HG03175 (cell line): ENCODE results near the gene PISD.

ENCODE experiments used
- ATAC-seq: cut with Tn5 transposase; IDR thresholded peaks from one replicate; pipeline ENCODE4 v1.9.1; 2021; ENCODE audit warnings: mild to moderate bottlenecking, moderate library complexity; ENCODE audit not compliant: unreplicated experiment

Gene PISD

GRCh38 chr22:31652911-31653684 lies 8.9 kb downstream of the PISD start:
- no peak for ATAC-seq

GRCh38 chr22:31652088-31652487 lies 9.9 kb downstream of the PISD start:
- no peak for ATAC-seq

DNA sequence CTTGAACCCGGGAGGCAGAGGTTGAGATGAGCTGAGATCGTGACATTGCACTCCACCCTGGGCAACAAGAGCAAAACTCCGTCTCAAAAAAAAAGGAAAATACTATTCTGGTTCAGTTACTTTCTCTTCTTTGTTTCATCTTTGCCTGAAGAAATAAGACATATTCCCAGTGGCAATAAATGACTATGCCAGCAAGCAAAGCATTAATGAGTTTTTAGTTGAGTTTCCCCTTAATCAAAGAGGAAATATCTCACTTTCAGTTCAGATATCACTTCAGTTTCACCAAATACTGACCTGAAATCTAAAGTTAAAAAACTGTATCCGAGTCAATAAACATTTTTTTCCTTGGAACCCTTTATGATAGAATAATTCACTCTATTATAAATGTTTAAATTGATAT lies 10.4 kb downstream of the PISD start:
- no peak for ATAC-seq

DNA sequence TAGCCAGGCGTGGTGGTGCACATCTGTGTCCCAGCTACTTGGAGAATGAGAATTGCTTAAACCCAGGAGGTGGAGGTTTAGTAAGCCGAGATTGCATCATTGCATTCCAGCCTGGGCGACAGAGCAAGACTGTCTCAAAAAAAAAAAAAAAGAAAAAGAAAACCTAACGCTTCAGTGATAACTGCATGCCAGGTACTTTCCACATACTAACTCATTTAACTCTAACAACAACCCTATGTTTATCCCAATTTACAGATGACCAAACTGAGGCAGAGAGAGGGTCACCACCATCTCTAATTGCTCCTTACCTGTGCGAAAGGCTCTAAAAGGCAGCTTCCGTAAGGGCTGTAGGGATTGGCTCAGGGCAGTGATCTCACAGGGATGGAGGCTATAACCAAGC lies 11.6 kb downstream of the PISD start:
- no peak for ATAC-seq

GRCh38 chr22:31647523-31648320 lies 14.3 kb downstream of the PISD start:
- no peak for ATAC-seq

- ATAC-seq = no peak
Observed at GRCh38 chr22:31647066-31647465, 14.9 kb downstream of the PISD start.

DNA sequence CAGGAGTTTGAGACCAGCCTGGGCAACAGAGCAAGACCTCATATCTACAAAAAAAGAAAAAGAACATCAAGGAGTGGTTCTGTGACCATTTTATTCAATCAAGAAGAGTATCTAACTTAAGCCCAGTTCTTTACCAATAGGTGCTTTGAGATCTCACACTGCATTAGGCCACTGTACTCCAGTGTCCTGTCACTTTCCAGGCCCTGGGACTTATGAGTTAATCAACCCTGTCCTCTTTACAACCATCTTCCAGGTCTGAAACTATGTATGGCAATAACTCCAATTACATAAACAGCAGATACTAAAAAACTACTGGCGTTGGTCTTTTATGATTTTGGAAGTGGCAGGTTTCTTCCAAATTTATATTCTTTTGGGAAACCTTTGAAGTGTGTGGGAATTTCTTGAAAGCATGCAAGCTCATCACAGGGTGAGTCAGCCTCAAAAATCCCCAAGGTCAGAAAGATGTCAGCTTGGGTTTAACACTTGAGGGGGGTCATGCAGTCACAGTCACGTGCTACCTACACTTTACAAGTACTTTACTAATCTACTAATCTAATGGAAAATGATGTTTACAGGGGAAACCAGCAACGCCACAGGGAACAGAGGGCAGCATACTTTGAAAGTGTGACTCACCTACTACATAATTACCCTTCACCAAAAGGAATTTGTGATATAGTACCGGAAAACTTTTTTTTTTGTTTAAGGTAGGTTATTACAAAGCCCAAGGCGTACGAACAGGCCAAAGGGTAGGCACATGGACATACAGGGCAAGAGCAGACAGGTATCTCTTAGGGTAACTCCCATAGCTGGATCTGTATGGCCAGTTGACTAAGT lies 15.6 kb downstream of the PISD start:
- ATAC-seq = no peak

- ATAC-seq = no peak
Observed at GRCh38 chr22:31639436-31640039, 22.5 kb downstream of the PISD start.

DNA sequence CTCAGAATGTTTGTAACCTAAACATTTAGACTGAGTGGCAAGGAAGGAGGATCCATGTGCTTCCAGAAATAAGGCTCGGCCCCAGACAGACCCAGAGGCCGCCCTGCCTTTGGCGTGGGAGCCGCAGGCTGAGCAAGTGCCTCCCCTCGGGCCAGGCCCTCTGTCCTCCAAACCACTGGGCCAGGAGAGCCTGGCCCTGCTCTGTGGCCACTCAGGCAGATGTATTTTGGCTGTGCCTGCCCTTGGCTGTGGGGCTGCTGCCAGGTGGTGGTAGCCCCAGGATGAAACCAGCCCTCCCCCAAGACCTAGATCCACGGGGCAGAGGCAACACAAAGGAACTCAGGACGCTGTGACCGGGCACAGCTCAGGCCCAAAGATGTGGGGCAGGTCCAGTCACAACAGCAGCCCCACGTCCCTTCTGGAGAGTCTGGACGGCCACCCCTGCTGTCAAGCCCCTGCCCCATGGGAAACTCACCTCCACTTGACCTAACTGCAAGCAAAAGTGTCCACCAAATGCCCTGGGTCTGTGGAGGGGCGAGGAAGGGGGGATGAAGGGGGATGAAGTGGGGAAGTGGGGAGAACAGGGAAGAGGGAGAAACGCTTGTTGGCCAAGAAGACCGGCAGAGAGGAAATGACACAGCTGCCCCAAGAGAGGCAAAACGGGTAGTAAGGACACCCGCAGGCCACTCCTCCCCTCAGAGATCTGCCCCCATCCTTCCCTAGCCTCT lies 24.0 kb downstream of the PISD start:
- ATAC-seq = peak; percentile 47

GRCh38 chr22:31637447-31637890 lies 24.5 kb downstream of the PISD start:
- ATAC-seq = peak; percentile 68

GRCh38 chr22:31635638-31636306 lies 26.2 kb downstream of the PISD start:
- no peak for ATAC-seq

- no peak for ATAC-seq
Observed at GRCh38 chr22:31631436-31631835, 30.6 kb downstream of the PISD start.

GRCh38 chr22:31630331-31631329 lies 31.4 kb downstream of the PISD start:
- ATAC-seq = peak; percentile 54

DNA sequence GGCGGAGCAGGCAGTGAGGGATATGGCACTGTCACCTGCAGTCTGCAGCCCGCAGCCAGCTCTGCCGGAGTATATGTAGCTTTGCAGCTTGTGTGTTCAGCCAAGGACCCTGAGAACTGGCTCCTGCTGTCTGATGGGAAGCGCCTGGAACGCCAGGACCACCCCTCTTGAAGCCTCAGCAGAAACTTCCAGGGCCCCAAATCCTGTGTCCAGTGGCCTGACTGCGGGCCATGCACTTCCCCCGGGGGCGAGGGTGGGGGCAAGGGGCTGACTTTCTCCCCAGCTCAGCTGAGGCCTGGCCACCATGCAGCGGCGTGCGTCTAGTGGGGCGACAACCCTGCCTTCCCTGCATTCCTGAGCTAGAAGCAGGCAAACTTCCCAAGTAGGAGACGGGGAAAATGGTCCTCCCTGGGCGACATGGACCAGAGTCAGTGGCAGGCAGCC lies 32.3 kb downstream of the PISD start:
- ATAC-seq = no peak

DNA sequence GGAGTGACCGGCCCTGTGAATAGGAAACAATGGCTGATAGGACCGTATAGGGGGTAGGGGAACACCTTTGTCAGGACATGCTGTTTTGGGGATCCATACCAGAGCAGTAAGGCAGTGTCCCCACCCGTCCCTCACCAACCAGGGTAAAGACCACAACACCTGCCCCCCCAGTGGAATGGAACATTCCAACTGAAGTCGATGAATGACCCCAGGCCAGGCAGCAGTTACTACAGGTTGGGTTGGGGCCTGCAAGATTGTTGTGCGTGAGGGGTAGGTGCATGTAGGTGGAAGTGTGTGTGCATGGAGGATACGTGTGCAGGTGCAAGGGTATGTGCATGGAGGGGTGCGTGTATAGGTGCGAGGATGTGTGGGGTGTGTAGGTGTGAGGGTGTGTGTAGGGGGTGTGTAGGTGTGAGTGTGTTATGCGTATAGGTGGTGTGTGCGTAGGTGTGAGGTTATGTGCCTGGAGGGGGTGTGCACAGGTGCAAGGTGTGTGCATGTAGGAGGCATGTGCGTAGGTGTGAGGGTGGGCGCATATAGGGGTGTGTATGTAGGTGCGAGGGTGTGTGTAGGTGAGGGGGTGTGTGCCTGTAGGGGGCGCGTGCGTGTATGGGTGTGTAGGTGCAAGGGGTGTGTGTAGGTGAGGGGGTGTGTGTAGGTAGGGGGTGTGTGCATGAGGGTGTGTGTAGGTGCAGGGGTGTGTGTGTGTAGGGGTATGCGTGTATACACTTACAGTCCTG lies 32.9 kb downstream of the PISD start:
- no peak for ATAC-seq

GRCh38 chr22:31628362-31628761 lies 33.7 kb downstream of the PISD start:
- no peak for ATAC-seq

DNA sequence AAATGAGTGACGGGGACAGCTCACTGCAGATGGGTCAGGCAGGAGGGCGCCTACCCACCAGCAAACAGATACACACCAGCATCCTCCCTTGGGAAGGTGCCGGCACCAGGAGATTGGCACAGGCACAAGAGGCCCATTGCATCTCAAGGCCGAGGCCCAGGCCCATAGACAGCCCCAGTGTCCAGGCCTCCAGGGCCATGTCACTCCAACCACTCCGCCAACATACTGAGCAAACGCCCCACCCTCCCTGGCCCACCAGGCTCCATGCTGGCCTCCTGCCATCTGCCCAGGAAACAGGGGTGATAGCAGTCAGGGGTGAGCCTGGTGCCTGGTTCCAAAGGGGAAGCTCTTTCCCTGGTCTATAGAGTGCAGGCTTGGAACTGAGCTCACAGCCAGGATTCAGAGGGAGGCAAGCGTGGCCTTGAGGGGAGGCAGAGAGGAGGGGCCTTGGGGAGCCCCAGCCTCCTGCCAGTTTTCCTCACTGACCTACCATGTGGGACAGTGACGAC lies 34.7 kb downstream of the PISD start:
- no peak for ATAC-seq
